ENCODE results near the gene ECT2L. TPM values are rescaled to one million over a fixed set of nuclear protein-coding genes. Genes with fewer than 3 reads are reported as not detected.

ECT2L gene
- total and polyA plus RNA-seq, 2 experiments from 2014 or later = 0.03 to 0.15 TPM

DNA sequence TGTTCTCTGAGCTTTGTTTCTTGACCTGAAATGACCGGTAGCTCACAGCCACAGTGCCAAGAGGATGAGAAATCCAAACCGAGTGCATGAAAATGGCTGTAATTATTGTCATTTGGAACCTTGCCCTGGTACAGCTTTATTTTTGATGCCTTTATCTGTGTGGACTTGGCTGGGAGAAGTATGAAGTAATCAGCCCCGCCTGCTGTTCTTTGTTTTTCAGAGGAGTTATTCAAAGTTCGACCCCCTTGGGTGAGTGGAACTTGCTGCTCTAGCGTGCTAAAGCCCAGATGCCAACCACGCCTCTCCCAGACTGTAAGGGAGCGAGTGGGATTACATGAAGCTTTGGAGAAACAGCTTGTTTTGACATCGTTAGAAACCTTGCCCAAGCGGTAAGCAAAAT, 48.3 kb downstream of the ECT2L start:
- Histone ChIP-seq H3F3A (replicated peaks; ENCODE audit: low read depth) (no peaks in the 10 kb centered on the region; the same call in 1 of the 2 replicates), H2AFZ (peak overlapping the region; percentile 90), H3K27me3 (ENCODE audit: insufficient read depth) (no peaks in the 10 kb centered on the region), H3K9me2 (ENCODE audit: insufficient read depth) (no peaks in the 10 kb centered on the region), H3K27ac (ENCODE audit: low read depth) (no peak overlapping the region), H3K4me1 (ENCODE audit: insufficient read depth) (no peaks in the 10 kb centered on the region; the same call in 1 of the 2 replicates), H3K4me2 (no peak overlapping the region), H3K36me3 (ENCODE audit: insufficient read depth) (no peaks in the 10 kb centered on the region), H3K4me3 (no peak overlapping the region), H4K20me1 (replicated peaks; ENCODE audit: insufficient read depth) (no peaks in the 10 kb centered on the region), H3K79me2 (replicated peaks; ENCODE audit: insufficient read depth) (no peaks in the 10 kb centered on the region)
- TF ChIP-seq JUNB (IDR thresholded peaks at IDR 0.05; ENCODE audit: unreplicated experiment) = no peak
- no peak for TF ChIP-seq ZNF331 (CRISPR knock-in tag; IDR thresholded peaks at IDR 0.05; ENCODE audit: low read depth)
- TF ChIP-seq EZH2 (IDR thresholded peaks at IDR 0.05; ENCODE audit: low read depth, unreplicated experiment) = no peak
- TF ChIP-seq, protein P1, sequence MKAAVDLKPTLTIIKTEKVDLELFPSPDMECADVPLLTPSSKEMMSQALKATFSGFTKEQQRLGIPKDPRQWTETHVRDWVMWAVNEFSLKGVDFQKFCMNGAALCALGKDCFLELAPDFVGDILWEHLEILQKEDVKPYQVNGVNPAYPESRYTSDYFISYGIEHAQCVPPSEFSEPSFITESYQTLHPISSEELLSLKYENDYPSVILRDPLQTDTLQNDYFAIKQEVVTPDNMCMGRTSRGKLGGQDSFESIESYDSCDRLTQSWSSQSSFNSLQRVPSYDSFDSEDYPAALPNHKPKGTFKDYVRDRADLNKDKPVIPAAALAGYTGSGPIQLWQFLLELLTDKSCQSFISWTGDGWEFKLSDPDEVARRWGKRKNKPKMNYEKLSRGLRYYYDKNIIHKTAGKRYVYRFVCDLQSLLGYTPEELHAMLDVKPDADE (IDR thresholded peaks at IDR 0.05) = no peak
- no peak for TF ChIP-seq CREB1 (CRISPR knock-in tag; IDR thresholded peaks at IDR 0.05; ENCODE audit: low read depth)
- peak; percentile 81 for ATAC-seq
- peak; percentile 38 for DNase-seq (ENCODE audit: low spot score)
- no peaks in the 10 kb centered on the region for H3K27me3 Mint-ChIP-seq (ENCODE audit: insufficient read depth, low read depth, poor library complexity)
- H3K9me3 Mint-ChIP-seq = peaks cover 2% of the 10 kb centered on the region; the same call in 1 of the 3 replicates
- H3K4me1 Mint-ChIP-seq = peaks cover 6% of the 10 kb centered on the region; the same call in 2 of the 3 replicates
- H3K4me3 Mint-ChIP-seq = no peak overlapping the region
- H3K27ac Mint-ChIP-seq = no peak overlapping the region; the same call in 1 of the 2 replicates
- no peaks in the 10 kb centered on the region for H3K36me3 Mint-ChIP-seq (ENCODE audit: low read depth)

DNA sequence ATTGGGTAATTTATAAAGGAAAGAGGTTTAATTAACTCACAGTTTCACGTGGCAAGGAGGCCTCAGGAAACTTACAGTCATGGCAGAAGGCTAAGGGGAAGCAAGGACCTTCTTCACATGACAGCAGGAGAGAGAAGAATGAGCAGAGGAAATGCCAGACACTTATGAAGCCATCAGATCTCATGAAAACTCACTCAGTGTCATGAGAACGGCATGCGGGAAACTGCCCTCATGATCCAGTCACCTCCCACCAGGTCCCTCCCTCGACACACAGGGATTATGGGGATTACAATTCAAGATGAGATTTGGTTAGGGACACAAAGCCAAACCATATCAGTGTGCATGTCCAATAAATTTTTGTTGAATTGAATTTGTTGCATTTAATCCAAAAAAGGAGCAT, 52.0 kb downstream of the ECT2L start:
- H3K27ac ChIP-seq (ENCODE audit: low read depth) = no peak overlapping the region
- H3K4me1 ChIP-seq (ENCODE audit: insufficient read depth) = no peaks in the 10 kb centered on the region; the same call in 1 of the 2 replicates
- no peaks in the 10 kb centered on the region for H3K27me3 ChIP-seq (ENCODE audit: insufficient read depth)
- no peak overlapping the region for H2AFZ ChIP-seq
- ATAC-seq (no peak), DNase-seq (ENCODE audit: low spot score) (no peak)
- no peaks in the 10 kb centered on the region for H3K79me2 ChIP-seq (replicated peaks; ENCODE audit: insufficient read depth)
- no peak overlapping the region for H3K4me2 ChIP-seq
- no peaks in the 10 kb centered on the region for H3K9me2 ChIP-seq (ENCODE audit: insufficient read depth)
- Mint-ChIP-seq H3K27ac (no peak overlapping the region), H3K9me3 (no peaks in the 10 kb centered on the region), H3K4me1 (peaks cover 6% of the 10 kb centered on the region; the same call in 2 of the 3 replicates), H3K36me3 (ENCODE audit: low read depth) (no peaks in the 10 kb centered on the region), H3K4me3 (no peak overlapping the region), H3K27me3 (ENCODE audit: insufficient read depth, low read depth, poor library complexity) (peaks cover 2% of the 10 kb centered on the region)
- no peak overlapping the region for H3K4me3 ChIP-seq
- no peaks in the 10 kb centered on the region; the same call in 1 of the 2 replicates for H3F3A ChIP-seq (replicated peaks; ENCODE audit: low read depth)
- H3K36me3 ChIP-seq (ENCODE audit: insufficient read depth) = no peaks in the 10 kb centered on the region
- H4K20me1 ChIP-seq (replicated peaks; ENCODE audit: insufficient read depth) = no peaks in the 10 kb centered on the region
- TF ChIP-seq ZNF114 (CRISPR knock-in tag; IDR thresholded peaks at IDR 0.05) = no peak
- TF ChIP-seq STAT1 (IDR thresholded peaks at IDR 0.05; ENCODE audit: unreplicated experiment) = no peak
- TF ChIP-seq CREB1 (CRISPR knock-in tag; IDR thresholded peaks at IDR 0.05; ENCODE audit: low read depth) = no peak
- TF ChIP-seq EZH2phosphoT487 (IDR thresholded peaks at IDR 0.05; ENCODE audit: unreplicated experiment) = no peak
- TF ChIP-seq, protein P2, sequence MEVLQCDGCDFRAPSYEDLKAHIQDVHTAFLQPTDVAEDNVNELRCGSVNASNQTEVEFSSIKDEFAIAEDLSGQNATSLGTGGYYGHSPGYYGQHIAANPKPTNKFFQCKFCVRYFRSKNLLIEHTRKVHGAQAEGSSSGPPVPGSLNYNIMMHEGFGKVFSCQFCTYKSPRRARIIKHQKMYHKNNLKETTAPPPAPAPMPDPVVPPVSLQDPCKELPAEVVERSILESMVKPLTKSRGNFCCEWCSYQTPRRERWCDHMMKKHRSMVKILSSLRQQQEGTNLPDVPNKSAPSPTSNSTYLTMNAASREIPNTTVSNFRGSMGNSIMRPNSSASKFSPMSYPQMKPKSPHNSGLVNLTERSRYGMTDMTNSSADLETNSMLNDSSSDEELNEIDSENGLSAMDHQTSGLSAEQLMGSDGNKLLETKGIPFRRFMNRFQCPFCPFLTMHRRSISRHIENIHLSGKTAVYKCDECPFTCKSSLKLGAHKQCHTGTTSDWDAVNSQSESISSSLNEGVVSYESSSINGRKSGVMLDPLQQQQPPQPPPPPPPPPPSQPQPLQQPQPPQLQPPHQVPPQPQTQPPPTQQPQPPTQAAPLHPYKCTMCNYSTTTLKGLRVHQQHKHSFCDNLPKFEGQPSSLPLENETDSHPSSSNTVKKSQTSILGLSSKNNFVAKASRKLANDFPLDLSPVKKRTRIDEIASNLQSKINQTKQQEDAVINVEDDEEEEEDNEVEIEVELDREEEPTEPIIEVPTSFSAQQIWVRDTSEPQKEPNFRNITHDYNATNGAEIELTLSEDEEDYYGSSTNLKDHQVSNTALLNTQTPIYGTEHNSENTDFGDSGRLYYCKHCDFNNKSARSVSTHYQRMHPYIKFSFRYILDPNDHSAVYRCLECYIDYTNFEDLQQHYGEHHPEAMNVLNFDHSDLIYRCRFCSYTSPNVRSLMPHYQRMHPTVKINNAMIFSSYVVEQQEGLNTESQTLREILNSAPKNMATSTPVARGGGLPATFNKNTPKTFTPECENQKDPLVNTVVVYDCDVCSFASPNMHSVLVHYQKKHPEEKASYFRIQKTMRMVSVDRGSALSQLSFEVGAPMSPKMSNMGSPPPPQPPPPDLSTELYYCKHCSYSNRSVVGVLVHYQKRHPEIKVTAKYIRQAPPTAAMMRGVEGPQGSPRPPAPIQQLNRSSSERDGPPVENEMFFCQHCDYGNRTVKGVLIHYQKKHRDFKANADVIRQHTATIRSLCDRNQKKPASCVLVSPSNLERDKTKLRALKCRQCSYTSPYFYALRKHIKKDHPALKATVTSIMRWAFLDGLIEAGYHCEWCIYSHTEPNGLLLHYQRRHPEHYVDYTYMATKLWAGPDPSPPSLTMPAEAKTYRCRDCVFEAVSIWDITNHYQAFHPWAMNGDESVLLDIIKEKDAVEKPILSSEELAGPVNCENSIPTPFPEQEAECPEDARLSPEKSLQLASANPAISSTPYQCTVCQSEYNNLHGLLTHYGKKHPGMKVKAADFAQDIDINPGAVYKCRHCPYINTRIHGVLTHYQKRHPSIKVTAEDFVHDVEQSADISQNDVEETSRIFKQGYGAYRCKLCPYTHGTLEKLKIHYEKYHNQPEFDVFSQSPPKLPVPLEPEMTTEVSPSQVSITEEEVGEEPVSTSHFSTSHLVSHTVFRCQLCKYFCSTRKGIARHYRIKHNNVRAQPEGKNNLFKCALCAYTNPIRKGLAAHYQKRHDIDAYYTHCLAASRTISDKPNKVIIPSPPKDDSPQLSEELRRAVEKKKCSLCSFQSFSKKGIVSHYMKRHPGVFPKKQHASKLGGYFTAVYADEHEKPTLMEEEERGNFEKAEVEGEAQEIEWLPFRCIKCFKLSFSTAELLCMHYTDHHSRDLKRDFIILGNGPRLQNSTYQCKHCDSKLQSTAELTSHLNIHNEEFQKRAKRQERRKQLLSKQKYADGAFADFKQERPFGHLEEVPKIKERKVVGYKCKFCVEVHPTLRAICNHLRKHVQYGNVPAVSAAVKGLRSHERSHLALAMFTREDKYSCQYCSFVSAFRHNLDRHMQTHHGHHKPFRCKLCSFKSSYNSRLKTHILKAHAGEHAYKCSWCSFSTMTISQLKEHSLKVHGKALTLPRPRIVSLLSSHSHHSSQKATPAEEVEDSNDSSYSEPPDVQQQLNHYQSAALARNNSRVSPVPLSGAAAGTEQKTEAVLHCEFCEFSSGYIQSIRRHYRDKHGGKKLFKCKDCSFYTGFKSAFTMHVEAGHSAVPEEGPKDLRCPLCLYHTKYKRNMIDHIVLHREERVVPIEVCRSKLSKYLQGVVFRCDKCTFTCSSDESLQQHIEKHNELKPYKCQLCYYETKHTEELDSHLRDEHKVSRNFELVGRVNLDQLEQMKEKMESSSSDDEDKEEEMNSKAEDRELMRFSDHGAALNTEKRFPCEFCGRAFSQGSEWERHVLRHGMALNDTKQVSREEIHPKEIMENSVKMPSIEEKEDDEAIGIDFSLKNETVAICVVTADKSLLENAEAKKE (CRISPR knock-in tag; IDR thresholded peaks at IDR 0.05) = no peak
- TF ChIP-seq EZH2 (IDR thresholded peaks at IDR 0.05; ENCODE audit: low read depth, unreplicated experiment) = no peak
- TF ChIP-seq ZNF331 (CRISPR knock-in tag; IDR thresholded peaks at IDR 0.05; ENCODE audit: low read depth) = no peak
- no peak for TF ChIP-seq NANOG (IDR thresholded peaks at IDR 0.05; ENCODE audit: borderline replicate concordance)
- TF ChIP-seq POLR2AphosphoS5 (IDR thresholded peaks at IDR 0.05; ENCODE audit: low read depth) = no peak
- TF ChIP-seq, protein P3, sequence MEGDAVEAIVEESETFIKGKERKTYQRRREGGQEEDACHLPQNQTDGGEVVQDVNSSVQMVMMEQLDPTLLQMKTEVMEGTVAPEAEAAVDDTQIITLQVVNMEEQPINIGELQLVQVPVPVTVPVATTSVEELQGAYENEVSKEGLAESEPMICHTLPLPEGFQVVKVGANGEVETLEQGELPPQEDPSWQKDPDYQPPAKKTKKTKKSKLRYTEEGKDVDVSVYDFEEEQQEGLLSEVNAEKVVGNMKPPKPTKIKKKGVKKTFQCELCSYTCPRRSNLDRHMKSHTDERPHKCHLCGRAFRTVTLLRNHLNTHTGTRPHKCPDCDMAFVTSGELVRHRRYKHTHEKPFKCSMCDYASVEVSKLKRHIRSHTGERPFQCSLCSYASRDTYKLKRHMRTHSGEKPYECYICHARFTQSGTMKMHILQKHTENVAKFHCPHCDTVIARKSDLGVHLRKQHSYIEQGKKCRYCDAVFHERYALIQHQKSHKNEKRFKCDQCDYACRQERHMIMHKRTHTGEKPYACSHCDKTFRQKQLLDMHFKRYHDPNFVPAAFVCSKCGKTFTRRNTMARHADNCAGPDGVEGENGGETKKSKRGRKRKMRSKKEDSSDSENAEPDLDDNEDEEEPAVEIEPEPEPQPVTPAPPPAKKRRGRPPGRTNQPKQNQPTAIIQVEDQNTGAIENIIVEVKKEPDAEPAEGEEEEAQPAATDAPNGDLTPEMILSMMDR (conservative IDR thresholded peaks at IDR 0.05; ENCODE audit: low read depth in 2 of 2) = no peak
